Nucleus accumbens (tissue), 56 donors: Measurements from ENCODE around the gene TBC1D1.

ENCODE experiments used
- DNase-seq, 56 donors: peaks; one replicate each; lab custom pipeline; 2025; lab: John Stamatoyannopoulos, UW

Gene TBC1D1

GRCh38 chr4:38089961-38090360, 199.1 kb downstream of the TBC1D1 start:
- DNase-seq, result no peak

DNA sequence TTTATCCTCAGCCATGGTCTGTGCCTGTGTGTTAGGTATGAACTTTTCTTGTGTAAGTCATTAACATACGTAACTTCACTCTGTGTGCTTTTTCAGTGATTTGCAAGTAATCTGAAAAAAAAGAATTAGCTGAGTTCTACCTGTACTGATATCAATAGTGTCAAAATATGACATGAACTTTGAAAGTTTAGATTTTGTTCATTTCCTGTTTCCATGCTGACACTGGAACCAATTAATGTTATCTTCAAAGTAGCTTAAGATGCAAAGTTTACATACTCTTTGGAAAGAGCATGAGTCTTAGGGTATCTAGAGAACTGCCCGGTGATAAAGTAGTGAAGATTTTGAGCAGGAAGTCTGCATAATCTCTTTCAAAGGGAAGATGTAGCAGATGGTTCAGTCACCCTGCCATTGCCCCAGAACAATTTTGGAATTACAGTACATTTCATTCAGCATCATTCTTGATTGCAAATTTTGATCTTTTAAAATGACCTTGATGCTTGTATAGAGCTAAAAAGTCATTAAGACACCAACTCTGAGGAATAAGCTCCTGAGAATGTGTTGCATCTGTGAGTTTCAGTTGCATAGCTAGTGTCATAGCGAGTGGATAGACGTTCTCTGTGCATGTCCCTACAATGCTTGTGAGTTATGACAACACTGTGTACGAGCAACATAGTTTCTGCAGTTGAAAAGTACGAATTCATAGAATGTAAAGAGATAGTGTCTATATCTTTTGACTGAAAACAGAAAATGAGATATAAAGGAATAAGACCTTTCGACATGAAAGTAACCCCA, 199.8 kb downstream of the TBC1D1 start:
- DNase-seq, result no peak

GRCh38 chr4:38091636-38092035, 200.8 kb downstream of the TBC1D1 start:
- DNase-seq, result no peak

GRCh38 chr4:38092701-38093100, 201.8 kb downstream of the TBC1D1 start:
- DNase-seq, result no peak

GRCh38 chr4:38094419-38094818, 203.5 kb downstream of the TBC1D1 start:
- no peak for DNase-seq

GRCh38 chr4:38095691-38096090, 204.8 kb downstream of the TBC1D1 start:
- no peak for DNase-seq

DNA sequence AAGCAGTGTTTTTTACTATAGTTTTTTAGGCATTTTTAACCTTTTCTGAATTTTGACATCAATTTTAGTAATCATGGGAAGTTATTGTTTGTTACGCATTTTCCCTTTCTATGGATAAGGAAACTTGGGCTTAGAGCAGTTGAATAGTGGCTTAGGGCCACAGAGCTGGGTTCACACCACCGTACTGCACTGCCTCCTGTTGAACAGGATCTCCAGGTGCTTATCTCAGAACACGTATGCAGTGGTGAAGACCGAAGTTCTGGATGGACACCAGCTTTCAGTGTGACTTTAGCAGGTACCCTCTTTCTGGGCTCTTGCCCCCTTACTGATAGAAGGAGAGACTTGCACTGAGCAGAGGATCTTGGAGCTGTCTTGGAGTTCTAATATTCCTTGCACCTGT, 206.9 kb downstream of the TBC1D1 start:
- no peak for DNase-seq

DNA sequence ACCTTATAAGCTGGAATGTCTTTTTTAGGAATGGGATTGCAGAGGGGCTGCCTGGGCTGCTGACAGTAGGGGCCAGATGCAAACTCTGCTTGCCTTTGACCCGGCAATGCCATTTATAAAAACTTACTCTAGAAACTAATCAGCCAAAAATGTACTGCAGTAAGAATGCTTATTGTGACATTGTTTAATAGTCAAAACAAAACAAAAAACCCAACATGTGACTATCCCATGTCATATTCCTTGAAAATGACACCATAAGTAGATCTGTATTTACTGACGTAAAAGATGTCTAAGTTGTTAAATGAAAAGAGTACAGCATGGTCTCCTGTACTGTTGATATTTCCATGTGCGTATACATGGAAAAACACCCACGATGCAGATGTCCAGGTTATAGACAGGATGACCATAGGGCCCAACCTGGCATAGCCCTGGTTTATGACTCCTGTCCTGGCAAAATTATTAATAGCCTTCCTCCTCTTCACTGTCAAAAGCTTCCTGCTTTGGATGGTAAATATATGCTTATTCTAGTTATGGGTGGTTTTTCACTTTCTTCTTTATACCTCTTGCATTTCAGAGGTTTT, 208.2 kb downstream of the TBC1D1 start:
- no peak for DNase-seq

DNA sequence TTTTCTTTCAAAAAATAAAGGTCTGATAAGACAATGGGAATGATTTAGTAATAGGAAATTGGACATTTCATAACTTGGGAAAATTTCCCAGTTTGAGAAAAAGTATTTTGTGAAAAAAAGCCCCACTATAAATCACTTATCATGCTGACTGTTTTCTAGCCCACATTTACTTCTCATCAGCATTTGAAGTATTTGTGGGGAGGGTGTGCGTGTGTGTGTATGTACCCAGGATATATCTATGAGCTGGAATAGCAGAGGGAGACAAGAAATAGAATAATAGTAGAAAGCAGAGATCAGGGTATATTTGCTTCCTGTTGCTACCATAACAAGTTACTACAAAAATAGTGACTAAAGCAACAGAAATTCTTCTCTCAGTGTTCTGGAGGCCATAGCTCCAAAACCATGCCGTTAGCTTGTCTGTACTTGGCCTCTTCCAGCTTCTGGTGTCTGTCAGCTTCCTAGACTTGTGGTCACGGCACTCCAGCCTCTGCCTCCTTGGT, 209.1 kb downstream of the TBC1D1 start:
- no peak for DNase-seq

- no peak for DNase-seq
Observed at GRCh38 chr4:38100474-38101255, 209.8 kb downstream of the TBC1D1 start.

DNA sequence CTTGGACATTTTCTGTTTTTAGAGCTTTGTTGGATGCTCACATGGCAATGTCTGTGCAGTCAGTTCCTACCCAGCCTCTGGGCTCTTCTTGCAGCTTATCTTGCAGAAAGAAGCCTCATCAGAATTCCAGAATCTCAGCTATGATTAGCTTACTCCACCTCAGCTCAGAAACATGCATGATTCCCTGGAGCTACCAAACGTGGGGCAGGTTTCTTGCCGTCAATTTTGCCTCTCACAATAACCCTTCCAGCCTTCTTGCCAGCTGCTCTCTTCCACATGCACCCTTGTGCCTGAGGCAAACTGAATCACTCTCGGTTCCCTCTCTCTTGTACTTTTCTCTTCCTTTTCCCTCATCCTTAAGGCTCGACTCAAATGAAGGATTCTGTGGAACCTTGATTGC, 210.7 kb downstream of the TBC1D1 start:
- DNase-seq, result peak in 4 of 56 donors; percentile 10 to 41 (median 22)

GRCh38 chr4:38102957-38103588, 212.2 kb downstream of the TBC1D1 start:
- no peak for DNase-seq

DNA sequence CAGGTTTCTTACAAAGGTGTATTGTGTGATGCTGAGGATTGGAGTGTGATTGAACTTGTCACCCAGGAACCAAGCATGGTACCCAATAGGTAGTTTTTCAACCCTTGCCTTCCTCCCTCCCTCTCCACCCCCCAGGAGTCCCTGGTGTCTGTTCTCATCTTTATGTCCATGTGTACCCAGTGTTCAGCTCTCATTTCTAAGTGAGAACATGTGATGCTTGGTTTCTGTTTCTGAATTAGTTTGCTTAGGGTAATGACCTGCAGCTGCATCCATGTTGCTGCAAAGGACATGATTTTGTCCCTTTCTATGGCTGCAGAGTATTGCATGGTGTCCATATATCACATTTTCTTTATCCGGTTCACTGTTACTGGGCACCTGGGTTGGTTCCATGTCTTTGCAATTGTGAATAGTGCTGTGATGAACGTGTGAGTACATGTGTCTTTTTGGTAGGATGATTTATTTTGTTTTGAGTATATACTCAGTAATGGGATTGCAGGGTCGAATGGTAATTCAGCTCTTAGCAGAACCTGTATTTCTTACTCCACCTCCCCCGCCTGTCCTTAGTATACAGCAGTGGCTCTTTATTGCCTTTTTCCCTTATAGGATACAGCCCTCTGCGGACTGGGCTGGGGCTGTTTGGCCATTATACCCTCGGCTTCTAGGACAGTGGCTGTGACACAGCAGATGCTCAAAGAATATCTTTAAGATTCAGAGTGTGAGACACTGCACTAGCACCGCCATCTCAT, 214.8 kb downstream of the TBC1D1 start:
- no peak for DNase-seq

DNA sequence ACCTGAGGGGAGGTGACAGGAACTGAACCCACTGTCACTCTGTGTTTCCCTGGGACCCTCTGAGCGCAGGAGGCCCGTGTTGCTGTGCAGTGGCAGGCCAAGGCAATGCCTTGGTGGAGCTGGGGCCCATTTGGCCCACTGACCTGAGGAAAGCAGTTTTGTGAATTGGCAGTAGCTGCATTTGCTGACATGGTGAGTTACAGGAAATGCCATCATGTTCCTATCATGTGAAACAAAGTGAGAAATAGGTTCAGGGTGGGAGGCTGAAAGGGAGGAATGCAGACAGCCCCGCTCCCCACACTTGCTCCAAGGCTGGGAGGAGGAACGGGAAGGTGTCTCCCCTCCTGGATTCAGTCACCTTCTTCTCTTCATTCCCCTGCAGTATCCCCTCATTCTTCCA, 215.4 kb downstream of the TBC1D1 start:
- DNase-seq, result no peak

GRCh38 chr4:38106886-38107514, 216.1 kb downstream of the TBC1D1 start:
- DNase-seq, result no peak

DNA sequence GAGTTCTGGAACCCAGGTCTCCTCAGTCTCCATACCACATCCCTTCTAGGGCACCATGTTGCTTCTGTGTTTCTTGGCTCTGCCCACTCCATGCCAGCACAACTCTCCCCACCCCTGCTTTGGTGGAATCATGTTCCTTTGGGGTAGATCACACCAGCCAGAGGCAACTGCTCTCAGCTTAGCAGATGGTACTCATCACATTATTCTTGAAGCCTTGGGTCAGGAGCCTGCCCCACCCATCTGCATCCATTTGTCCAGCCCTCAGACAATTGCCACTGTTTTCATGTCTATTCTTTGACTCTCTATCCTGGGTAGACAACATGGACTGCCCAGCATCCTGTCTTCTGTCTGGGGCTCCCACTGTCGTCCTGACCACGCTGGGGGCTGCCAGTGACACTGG, 216.9 kb downstream of the TBC1D1 start:
- DNase-seq, result no peak

GRCh38 chr4:38109370-38109769, 218.5 kb downstream of the TBC1D1 start:
- no peak for DNase-seq

DNA sequence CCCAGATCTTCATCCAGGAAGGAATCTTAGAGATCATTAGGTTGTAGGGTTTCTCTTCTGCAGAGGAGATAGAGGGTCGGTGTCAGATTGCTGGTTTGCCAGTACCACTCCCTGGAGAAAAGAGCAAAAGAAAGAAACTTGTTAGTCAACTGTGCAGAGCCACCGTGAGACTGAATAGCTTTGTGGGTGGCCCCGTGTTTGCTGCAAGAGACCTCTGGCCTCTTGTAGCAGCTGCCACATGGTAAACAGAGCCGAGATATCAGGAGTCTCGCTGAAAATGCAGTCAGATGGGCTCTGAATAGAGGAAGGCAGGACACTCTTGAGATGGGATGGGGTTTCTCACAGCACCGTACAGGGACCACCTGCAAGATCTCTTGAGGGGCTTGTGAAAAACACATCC, 219.0 kb downstream of the TBC1D1 start:
- DNase-seq, result no peak

- no peak for DNase-seq
Observed at GRCh38 chr4:38111024-38111423, 220.1 kb downstream of the TBC1D1 start.

- no peak for DNase-seq
Observed at GRCh38 chr4:38111717-38112116, 220.8 kb downstream of the TBC1D1 start.
